Common myeloid progenitor, CD34-positive (primary cell): Measurements from ENCODE around the gene FBXO3.

Experiments
- CTCF ChIA-PET: fragments of 350-600 bp; sonication (Branson Sonifier 250); formaldehyde crosslinking; loops from one replicate; lab custom pipeline; 2021; ENCODE audit warnings: antibody characterized with exemption; lab: Charles Lee
- POLR2A ChIA-PET: fragments of 350-600 bp; sonication (Branson Sonifier 250); formaldehyde crosslinking; loops from one replicate; lab custom pipeline; 2021; ENCODE audit warnings: antibody characterized with exemption; lab: Charles Lee
- DNase-seq, 3 donors: peaks; one replicate each; pipeline versions ENCODE4 v3.0.0 to v3.0.0-alpha.2; 2013
- H3K27ac ChIP-seq, 2 experiments: 1 replicate in 1 of 2; 2 replicates in 1 of 2; pipeline ENCODE4 v1.7.0; 2013; ENCODE audit warnings: inconsistent platforms in 2 of 2, low read length in 2 of 2, mild to moderate bottlenecking in 2 of 2, low read depth in 1 of 2, moderate library complexity in 1 of 2; ENCODE audit not compliant: severe bottlenecking in 2 of 2, insufficient read depth in 1 of 2, poor library complexity in 1 of 2
- H3K27me3 ChIP-seq, 5 experiments: replicated peaks in 2 of 5; 1 replicate in 3 of 5; 2 replicates in 2 of 5; pipeline versions ENCODE4 v1.6.1 to v1.7.0; 2013; ENCODE audit warnings: low read length in 4 of 5, mild to moderate bottlenecking in 2 of 5, moderate library complexity in 2 of 5, inconsistent platforms in 1 of 5; ENCODE audit not compliant: insufficient read depth in 5 of 5, control insufficient read depth in 4 of 5
- H3K36me3 ChIP-seq, 4 experiments: 1 replicate in 2 of 4; 2 replicates in 2 of 4; pipeline versions ENCODE4 v1.6.1 to v1.7.0; 2013; ENCODE audit warnings: low read length in 3 of 4, control low read depth in 1 of 4, mild to moderate bottlenecking in 1 of 4; ENCODE audit not compliant: control insufficient read depth in 4 of 4, insufficient read depth in 4 of 4
- H3K4me1 ChIP-seq, 4 experiments: 1 replicate in 3 of 4; 2 replicates in 1 of 4; pipeline versions ENCODE4 v1.6.1 to v1.7.1; 2013; ENCODE audit warnings: low read length in 3 of 4, mild to moderate bottlenecking in 3 of 4, control low read depth in 1 of 4, inconsistent platforms in 1 of 4, moderate library complexity in 1 of 4; ENCODE audit not compliant: control insufficient read depth in 4 of 4, insufficient read depth in 4 of 4; ENCODE audit errors: control extremely low read depth in 1 of 4
- H3K4me3 ChIP-seq, 7 experiments: 1 replicate in 4 of 7; 2 replicates in 3 of 7; pipeline versions ENCODE4 v1.5.1 to v1.7.0; 2013; ENCODE audit warnings: mild to moderate bottlenecking in 7 of 7, low read length in 6 of 7, moderate library complexity in 6 of 7, inconsistent platforms in 2 of 7, low read depth in 2 of 7, control low read depth in 1 of 7; ENCODE audit not compliant: insufficient read depth in 4 of 7, control insufficient read depth in 1 of 7; ENCODE audit errors: extremely low read depth in 1 of 7
- H3K9me3 ChIP-seq, 5 experiments: 1 replicate in 4 of 5; 2 replicates in 1 of 5; pipeline versions ENCODE4 v1.6.1 to v1.7.1; 2013; ENCODE audit warnings: low read length in 4 of 5, mild to moderate bottlenecking in 2 of 5, inconsistent platforms in 1 of 5, low read depth in 1 of 5, moderate library complexity in 1 of 5; ENCODE audit not compliant: control insufficient read depth in 4 of 5, insufficient read depth in 2 of 5; ENCODE audit errors: control extremely low read depth in 1 of 5
- WGBS: methylation state at CpG from one replicate; pipeline ENCODE4 v1.1.5; 2013; ENCODE audit not compliant: insufficient coverage; 5-methylcytosine and 5-hydroxymethylcytosine counted together

The FBXO3 gene

DNA sequence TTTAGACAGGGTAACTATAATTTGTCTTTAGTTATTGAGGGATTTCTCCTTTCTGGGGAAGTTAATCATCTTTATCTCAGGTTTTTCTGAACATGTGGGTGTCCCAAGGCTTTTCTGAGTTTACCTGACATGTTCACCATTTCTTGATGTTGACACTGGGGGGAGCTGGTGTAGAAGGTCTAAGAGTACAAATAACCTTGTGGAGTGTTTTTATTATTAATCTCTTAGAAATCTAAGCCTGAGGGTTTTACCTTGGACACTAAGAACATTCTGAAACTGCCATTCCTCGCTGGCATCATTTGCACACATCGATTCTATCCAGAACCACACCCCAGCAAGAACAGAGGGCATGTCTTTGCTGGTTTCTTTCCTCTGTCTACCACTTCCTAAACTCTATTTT is 58.1 kb downstream of the FBXO3 start:
- Histone ChIP-seq H3K4me3 (no peak overlapping the region), H3K4me1 (peaks cover 5 to 12% (median 8%) of the 10 kb centered on the region in 4 experiments), H3K27ac (no peak overlapping the region), H3K36me3 (peaks cover 8 to 51% (median 35%) of the 10 kb centered on the region in 4 experiments), H3K9me3 (no peaks in the 10 kb centered on the region), H3K27me3 (no peaks in the 10 kb centered on the region)
- ChIA-PET POLR2A (interaction anchor here (0.6 to 1.6 kb wide), 5 partner anchors 14 to 114 kb away, joined by 3 to 14 read pairs (median 5); partner anchors contain the start of gene CD59), CTCF (interaction anchor here (0.8 to 12.6 kb wide), 10 partner anchors 8 to 350 kb away, joined by 3 to 151 read pairs (median 5); partner anchors contain the start of gene CD59)
- WGBS: 100% methylated on average over 2 of the region's 2 CpGs
- DNase-seq: peak; percentile 44 to 68 (median 67)

DNA sequence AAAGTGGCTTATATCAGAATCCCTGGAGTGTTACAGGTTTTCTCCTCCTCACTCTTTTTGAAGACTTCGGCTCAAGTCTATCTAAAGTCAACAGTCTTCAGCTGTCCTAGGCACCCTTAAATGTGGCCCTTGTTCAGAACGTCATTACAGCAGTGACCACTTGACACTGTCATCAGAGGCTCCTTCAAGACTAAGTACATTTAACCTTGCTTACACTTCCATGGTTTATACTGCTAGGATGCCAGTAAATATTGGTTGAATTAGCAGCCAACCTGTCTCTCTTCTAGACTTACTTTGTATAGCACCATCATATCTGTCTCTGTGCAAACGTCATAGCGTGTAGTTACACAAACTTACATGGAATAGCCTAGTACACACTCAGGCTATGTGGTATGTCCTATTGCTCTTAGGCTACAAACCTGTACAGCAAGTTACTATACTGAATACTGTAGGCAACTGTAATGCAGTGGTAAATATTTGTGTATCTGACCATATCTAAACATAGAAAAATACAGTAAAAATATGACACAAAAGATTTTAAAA is 60.4 kb downstream of the FBXO3 start:
- Histone ChIP-seq H3K4me1 (peaks cover 3 to 10% (median 6%) of the 10 kb centered on the region in 4 experiments), H3K27ac (no peak overlapping the region), H3K36me3 (peaks cover 20 to 55% (median 35%) of the 10 kb centered on the region in 4 experiments), H3K9me3 (no peaks in the 10 kb centered on the region), H3K27me3 (no peaks in the 10 kb centered on the region), H3K4me3 (no peak overlapping the region)
- WGBS: 94% methylated on average over 2 of the region's 4 CpGs
- ChIA-PET CTCF (interaction anchor here (0.8 to 12.6 kb wide), 5 partner anchors 8 to 356 kb away, joined by 3 to 151 read pairs (median 105); partner anchors contain the start of gene CD59), POLR2A (no interaction called here)
- no peak for DNase-seq

DNA sequence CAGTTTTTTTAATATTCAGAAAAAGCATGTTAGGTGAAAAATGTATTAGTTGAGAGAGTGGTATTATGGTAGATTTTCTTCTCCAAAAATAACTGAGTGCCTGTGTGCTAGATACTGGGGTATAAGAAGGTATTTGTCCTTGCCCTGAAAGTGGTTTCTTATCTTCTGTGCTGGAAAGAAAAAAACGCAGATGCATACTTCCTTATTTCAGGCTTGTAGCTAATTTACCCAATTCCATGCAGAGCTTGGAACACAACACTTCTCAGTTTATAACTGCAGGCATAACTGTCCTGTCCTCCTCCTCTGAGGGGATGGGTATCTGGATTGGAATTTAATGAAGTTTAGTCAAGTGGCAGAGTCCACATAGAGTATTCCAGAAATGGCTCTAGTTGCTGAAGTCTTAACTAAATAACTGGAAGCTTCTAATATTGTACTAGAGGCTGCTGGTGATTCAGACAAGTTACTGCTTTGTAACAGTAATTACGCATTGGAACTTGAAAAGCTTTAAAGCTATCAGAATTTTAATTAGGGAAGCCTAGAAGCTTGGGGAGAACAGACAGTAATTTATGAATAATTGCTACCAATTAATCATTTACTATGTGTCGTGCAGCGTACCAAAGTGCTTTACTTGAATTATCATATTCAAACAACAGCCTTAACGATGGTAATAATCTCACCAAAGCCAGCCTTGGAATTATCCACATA is 61.0 kb downstream of the FBXO3 start:
- WGBS: 90% methylated on average over 4 of the region's 5 CpGs
- peaks cover 20 to 57% (median 38%) of the 10 kb centered on the region in 4 experiments for H3K36me3 ChIP-seq
- CTCF ChIA-PET: interaction anchor here (0.8 to 12.6 kb wide), 4 partner anchors 9 to 355 kb away, joined by 3 to 151 read pairs (median 74); partner anchors contain the start of gene CD59

DNA sequence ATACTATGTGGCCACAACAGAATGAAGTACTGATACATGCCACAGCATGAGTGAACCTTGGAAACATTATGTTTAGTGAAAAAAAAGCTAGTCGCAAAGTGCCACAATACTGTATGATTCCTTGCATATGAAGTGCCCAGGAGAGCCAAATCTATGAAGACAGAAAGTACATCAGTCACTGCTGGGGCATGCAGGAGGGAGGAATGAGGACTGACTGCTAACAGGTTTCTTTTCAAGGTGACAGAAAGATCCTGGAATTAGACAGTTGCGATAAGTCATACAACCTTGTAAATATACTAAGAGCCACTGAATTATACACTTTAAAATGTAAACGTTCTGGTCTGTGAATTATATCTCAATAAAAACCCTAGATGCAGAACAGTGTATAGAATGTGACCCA is 61.9 kb downstream of the FBXO3 start:
- DNase-seq: no peak
- Histone ChIP-seq H3K4me1 (peaks cover 3 to 10% (median 6%) of the 10 kb centered on the region in 4 experiments), H3K4me3 (no peak overlapping the region), H3K9me3 (no peaks in the 10 kb centered on the region), H3K36me3 (peaks cover 20 to 60% (median 42%) of the 10 kb centered on the region in 4 experiments), H3K27me3 (no peaks in the 10 kb centered on the region), H3K27ac (no peak overlapping the region)
- ChIA-PET CTCF (no interaction called here), POLR2A (no interaction called here)
- 92% methylated on average over 1 of the region's 3 CpGs for WGBS

More for the DNA sequence above, 61.0 kb downstream of the FBXO3 start:
- H3K4me3 ChIP-seq: no peak overlapping the region
- H3K27ac ChIP-seq: no peak overlapping the region
- POLR2A ChIA-PET: interaction anchor here (0.7 kb wide), 1 partner anchor 10 kb away, joined by 3 read pairs; no protein-coding TSS in a partner anchor
- H3K9me3 ChIP-seq: no peaks in the 10 kb centered on the region
- DNase-seq: peak in 2 of 3 donors; percentile 52 to 63
- H3K4me1 ChIP-seq: peaks cover 3 to 10% (median 6%) of the 10 kb centered on the region in 4 experiments
- no peaks in the 10 kb centered on the region for H3K27me3 ChIP-seq

DNA sequence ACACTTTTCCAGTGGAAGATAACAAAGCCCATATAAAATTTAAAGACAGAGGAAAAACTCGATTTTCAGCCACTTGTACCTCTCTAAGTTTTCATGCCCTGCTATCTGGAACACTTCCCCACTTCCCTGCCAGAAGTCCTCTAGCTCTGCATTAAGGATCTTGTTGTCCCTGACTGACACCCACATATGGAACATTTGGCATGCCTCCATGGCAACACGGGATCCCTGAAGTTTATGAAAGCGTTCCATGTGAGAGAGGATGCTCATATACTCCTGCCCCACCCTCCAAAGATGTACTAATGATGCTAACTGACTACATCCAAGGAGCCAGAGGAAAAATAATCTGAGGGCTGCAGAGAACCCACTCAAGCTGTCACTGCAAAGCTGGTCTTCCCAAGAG is 64.9 kb downstream of the FBXO3 start:
- peaks cover 3 to 10% (median 6%) of the 10 kb centered on the region in 4 experiments for H3K4me1 ChIP-seq
- H3K9me3 ChIP-seq: no peaks in the 10 kb centered on the region
- peaks cover 17 to 63% (median 38%) of the 10 kb centered on the region in 4 experiments for H3K36me3 ChIP-seq
- H3K27me3 ChIP-seq: no peaks in the 10 kb centered on the region
- no peak overlapping the region for H3K4me3 ChIP-seq
- POLR2A ChIA-PET: no interaction called here
- DNase-seq: no peak
- no peak overlapping the region for H3K27ac ChIP-seq
- 90% methylated on average over 3 of the region's 3 CpGs for WGBS
- CTCF ChIA-PET: interaction anchor here (0.6 to 11.1 kb wide), 7 partner anchors 10 to 127 kb away, joined by 3 to 105 read pairs (median 3); no protein-coding TSS in a partner anchor

DNA sequence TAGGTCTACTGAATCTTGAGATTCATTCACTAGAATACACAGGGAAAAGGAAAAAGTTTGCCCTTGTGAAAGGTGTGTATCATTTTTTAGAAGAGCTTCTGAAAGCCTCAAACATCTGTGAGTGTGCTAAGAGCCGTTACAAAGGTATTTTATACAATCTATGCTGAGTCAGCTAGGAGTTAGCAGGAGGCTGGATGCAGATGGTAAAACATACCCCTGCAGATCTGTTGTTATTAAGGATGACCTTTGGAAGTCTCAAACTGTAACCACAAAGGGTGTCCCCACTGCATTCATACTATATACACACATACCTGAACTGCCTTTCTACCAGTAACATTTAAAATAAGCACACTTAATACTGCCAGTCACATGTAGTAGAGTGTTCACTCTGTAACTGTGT is 65.3 kb downstream of the FBXO3 start:
- H3K36me3 ChIP-seq: peaks cover 17 to 60% (median 36%) of the 10 kb centered on the region in 4 experiments
- CTCF ChIA-PET: interaction anchor here (0.6 to 11.1 kb wide), 7 partner anchors 11 to 128 kb away, joined by 3 to 105 read pairs (median 3); no protein-coding TSS in a partner anchor

More for the DNA sequence above, 65.3 kb downstream of the FBXO3 start:
- peaks cover 3 to 10% (median 6%) of the 10 kb centered on the region in 4 experiments for H3K4me1 ChIP-seq
- POLR2A ChIA-PET: no interaction called here
- no peak overlapping the region for H3K27ac ChIP-seq
- no peaks in the 10 kb centered on the region for H3K27me3 ChIP-seq
- no peaks in the 10 kb centered on the region for H3K9me3 ChIP-seq
- 80% methylated on average over 1 of the region's 1 CpG for WGBS
- H3K4me3 ChIP-seq: no peak overlapping the region
- no peak for DNase-seq
